Neutrophil (primary cell): ENCODE measurements around the gene ZSCAN22.
"Not testable (repeated sequence)": the region's sequence is repeated elsewhere in the genome, so short reads cannot be mapped to it uniquely, and the experiment has no call there.

ENCODE experiments used
- H3K27ac ChIP-seq: fragments of 200-600 bp; sonication (generic); 2 replicates; pipeline ENCODE4 v1.5.1; 2016; ENCODE audit warnings: mild to moderate bottlenecking, moderate library complexity
- H3K27me3 ChIP-seq: fragments of 200-600 bp; sonication (generic); 2 replicates; pipeline ENCODE4 v1.6.0; 2016; ENCODE audit warnings: mild to moderate bottlenecking
- H3K36me3 ChIP-seq: fragments of 200-600 bp; sonication (generic); 2 replicates; pipeline ENCODE4 v1.5.1; 2017
- H3K4me1 ChIP-seq, 2 experiments: fragments of 200-600 bp in 1 of 2; sonication (generic) in 1 of 2; 1 replicate in 1 of 2; 2 replicates in 1 of 2; pipeline versions ENCODE4 v1.5.1 to v1.6.1; 2013 to 2016; ENCODE audit warnings: low read depth in 1 of 2, low read length in 1 of 2, mild to moderate bottlenecking in 1 of 2, moderate library complexity in 1 of 2; ENCODE audit not compliant: control insufficient read depth in 1 of 2, insufficient read depth in 1 of 2
- H3K4me3 ChIP-seq, 2 experiments: fragments of 200-600 bp in 1 of 2; sonication (generic) in 1 of 2; 1 replicate in 1 of 2; 2 replicates in 1 of 2; pipeline ENCODE4 v1.5.1; 2013 to 2016; ENCODE audit warnings: low read depth in 1 of 2, low read length in 1 of 2, mild to moderate bottlenecking in 1 of 2, moderate library complexity in 1 of 2
- H3K9me3 ChIP-seq: fragments of 200-600 bp; sonication (generic); 2 replicates; pipeline ENCODE4 v1.5.1; 2016
- CTCF ChIP-seq: fragments of 200-600 bp; sonication (generic); IDR thresholded peaks from 2 replicates; pipeline ENCODE4 v1.5.1; 2016; ENCODE audit warnings: antibody characterized with exemption

The ZSCAN22 gene

GRCh38 chr19:58367698-58368454 is 41.1 kb downstream of the ZSCAN22 start:
- Histone ChIP-seq H3K27me3 (no peaks in the 10 kb centered on the region), H3K27ac (no peak overlapping the region), H3K9me3 (no peaks in the 10 kb centered on the region), H3K4me1 (peaks cover 12 to 14% of the 10 kb centered on the region in 2 experiments), H3K36me3 (no peaks in the 10 kb centered on the region), H3K4me3 (no peak overlapping the region)
- TF ChIP-seq CTCF = no peak

- no peak overlapping the region for H3K4me3 ChIP-seq
- no peaks in the 10 kb centered on the region for H3K36me3 ChIP-seq
- no peaks in the 10 kb centered on the region for H3K9me3 ChIP-seq
- no peaks in the 10 kb centered on the region for H3K27me3 ChIP-seq
- H3K4me1 ChIP-seq = peaks cover 7% of the 10 kb centered on the region in 2 experiments
- no peak for TF ChIP-seq CTCF
- H3K27ac ChIP-seq = no peak overlapping the region
Observed at GRCh38 chr19:58368561-58369360, 42.0 kb downstream of the ZSCAN22 start.

GRCh38 chr19:58372311-58373133 is 45.7 kb downstream of the ZSCAN22 start:
- H3K9me3 ChIP-seq = no peaks in the 10 kb centered on the region
- H3K27ac ChIP-seq = no peak overlapping the region
- H3K4me1 ChIP-seq = no peaks in the 10 kb centered on the region
- no peak overlapping the region for H3K4me3 ChIP-seq
- no peak for TF ChIP-seq CTCF
- H3K36me3 ChIP-seq = no peaks in the 10 kb centered on the region
- H3K27me3 ChIP-seq = no peaks in the 10 kb centered on the region

- Histone ChIP-seq H3K4me1 (no peaks in the 10 kb centered on the region), H3K27ac (no peak overlapping the region), H3K9me3 (no peaks in the 10 kb centered on the region), H3K4me3 (no peak overlapping the region), H3K36me3 (no peaks in the 10 kb centered on the region), H3K27me3 (no peaks in the 10 kb centered on the region)
- no peak for TF ChIP-seq CTCF
Observed at GRCh38 chr19:58374200-58374599, 47.4 kb downstream of the ZSCAN22 start.

- H3K36me3 ChIP-seq, H3K27me3 ChIP-seq: not testable (repeated sequence)
Observed at GRCh38 chr19:58376724-58377123, 49.9 kb downstream of the ZSCAN22 start.

More at GRCh38 chr19:58376724-58377123, 49.9 kb downstream of the ZSCAN22 start:
- not testable (repeated sequence) for H3K4me3 ChIP-seq, H3K9me3 ChIP-seq, H3K27ac ChIP-seq
- H3K4me1 ChIP-seq = peaks cover 14 to 16% of the 10 kb centered on the region in 2 experiments
